ENCODE measurements around the gene RASSF7.

DNA sequence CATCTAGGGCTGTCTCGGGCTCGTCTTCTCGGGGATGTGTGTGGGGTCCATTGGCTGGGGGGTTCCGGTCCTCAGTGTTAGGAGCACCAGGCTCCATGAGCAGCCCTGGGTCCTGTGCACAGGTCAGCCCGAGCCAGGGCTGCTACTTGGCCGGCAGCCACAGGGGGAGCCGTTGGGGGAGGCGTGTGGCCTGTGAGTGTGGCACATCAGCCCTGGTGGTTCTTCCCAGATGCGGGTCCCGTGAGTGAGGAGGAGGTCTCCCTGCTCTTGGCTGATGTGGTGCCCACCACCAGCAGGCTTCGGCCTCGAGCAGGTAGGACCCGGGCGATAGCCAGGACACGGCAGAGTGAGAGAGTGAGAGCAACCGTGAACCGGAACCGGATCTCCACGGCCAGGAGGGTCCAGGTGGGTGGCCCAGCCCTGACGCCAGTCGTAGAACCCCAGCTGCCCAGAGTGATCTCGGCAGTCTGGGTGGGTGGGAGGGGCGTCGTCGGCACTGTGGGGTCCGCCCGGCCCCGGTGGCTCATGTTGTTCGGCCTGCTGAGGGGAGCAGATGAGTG is 36.5 kb downstream of the RASSF7 start:
- TF ChIP-seq ELF4 (IDR thresholded peaks at IDR 0.05) (no peak), SUZ12 (IDR thresholded peaks at IDR 0.05) (no peak), FOXK2 (IDR thresholded peaks at IDR 0.05) (no peak), SP1 (IDR thresholded peaks at IDR 0.05) (no peak), CTBP1 (IDR thresholded peaks at IDR 0.05; ENCODE audit: borderline replicate concordance) (no peak), BHLHE40 (IDR thresholded peaks at IDR 0.05; ENCODE audit: borderline replicate concordance) (no peak), FOXA1 (IDR thresholded peaks at IDR 0.05) (no peak), ZNF384 (IDR thresholded peaks at IDR 0.05) (no peak), TARDBP (IDR thresholded peaks at IDR 0.05) (no peak), NFRKB (IDR thresholded peaks at IDR 0.05) (no peak), FOXM1 (IDR thresholded peaks at IDR 0.05; ENCODE audit: borderline replicate concordance) (no peak), LEF1 (IDR thresholded peaks at IDR 0.05; ENCODE audit: borderline replicate concordance) (no peak), ARNT (IDR thresholded peaks at IDR 0.05) (no peak), HDGF (IDR thresholded peaks at IDR 0.05; ENCODE audit: borderline replicate concordance) (no peak)

Measured in HEK293T (cell line).